DOHH2 (cell line): ENCODE measurements around the gene RPL10.

Experiments
- H3F3A ChIP-seq: fragments of 200-600 bp; sonication (generic), shearing (Covaris generic); 2 replicates; pipeline ENCODE4 v1.6.0; 2016; ENCODE audit warnings: antibody characterized with exemption, mild to moderate bottlenecking; ENCODE audit not compliant: control insufficient read depth, insufficient read depth
- H3K27ac ChIP-seq: fragments of 200-600 bp; sonication (generic); 2 replicates; pipeline ENCODE4 v1.5.1; 2014; ENCODE audit warnings: low read depth, mild to moderate bottlenecking, low read length, moderate library complexity
- H3K27me3 ChIP-seq: fragments of 200-600 bp; sonication (generic); 2 replicates; pipeline ENCODE4 v1.6.1; 2014; ENCODE audit warnings: mild to moderate bottlenecking, low read length, mixed read lengths; ENCODE audit not compliant: control insufficient read depth
- H3K36me3 ChIP-seq: fragments of 200-600 bp; sonication (generic); 2 replicates; pipeline ENCODE4 v1.6.1; 2014; ENCODE audit warnings: mild to moderate bottlenecking, low read length, moderate library complexity, mixed read lengths; ENCODE audit not compliant: control insufficient read depth
- H3K4me1 ChIP-seq: fragments of 200-600 bp; sonication (generic); 2 replicates; pipeline ENCODE4 v1.6.1; 2014; ENCODE audit warnings: mild to moderate bottlenecking, low read length, mixed read lengths; ENCODE audit not compliant: control insufficient read depth
- H3K4me2 ChIP-seq: fragments of 200-600 bp; sonication (generic); 2 replicates; pipeline ENCODE4 v1.6.0; 2014; ENCODE audit warnings: mild to moderate bottlenecking, low read length, moderate library complexity
- H3K4me3 ChIP-seq: fragments of 200-600 bp; sonication (generic); 2 replicates; pipeline ENCODE4 v1.5.1; 2014; ENCODE audit warnings: mild to moderate bottlenecking, low read length, mixed read lengths
- H3K79me2 ChIP-seq: fragments of 200-600 bp; sonication (generic); 2 replicates; pipeline ENCODE4 v1.6.1; 2014; ENCODE audit warnings: mild to moderate bottlenecking, low read length, mixed read lengths; ENCODE audit not compliant: control insufficient read depth
- H3K9me2 ChIP-seq: fragments of 200-600 bp; sonication (generic); replicated peaks from 2 replicates; pipeline ENCODE4 v1.6.1; 2014; ENCODE audit warnings: mild to moderate bottlenecking, low read length, mixed read lengths; ENCODE audit not compliant: control insufficient read depth
- H3K9me3 ChIP-seq: fragments of 200-600 bp; sonication (generic); 2 replicates; pipeline ENCODE4 v1.6.1; 2014; ENCODE audit warnings: antibody characterized with exemption, low read length, mixed read lengths; ENCODE audit not compliant: control insufficient read depth, insufficient read depth
- H4K20me1 ChIP-seq: fragments of 200-600 bp; sonication (generic); 2 replicates; pipeline ENCODE4 v1.6.0; 2014; ENCODE audit warnings: low read depth, mild to moderate bottlenecking, antibody characterized with exemption, low read length, moderate library complexity; ENCODE audit not compliant: control insufficient read depth, insufficient read depth
- CTCF ChIP-seq: fragments of 200-600 bp; sonication (generic); IDR thresholded peaks from one replicate; pipeline ENCODE4 v1.5.1; 2014; ENCODE audit warnings: antibody characterized with exemption, mild to moderate bottlenecking, low read depth, low read length; ENCODE audit not compliant: poor library complexity, severe bottlenecking
- EZH2phosphoT487 ChIP-seq: fragments of 200-600 bp; sonication (generic); IDR thresholded peaks from 2 replicates; pipeline ENCODE4 v1.6.1; 2017; ENCODE audit warnings: borderline replicate concordance, mild to moderate bottlenecking, antibody characterized with exemption, low read length, moderate library complexity, mixed read lengths

The RPL10 gene

GRCh38 chrX:154349979-154350378, 48.2 kb upstream of the RPL10 start:
- no peaks in the 10 kb centered on the region for H4K20me1 ChIP-seq
- H3K27ac ChIP-seq: no peak overlapping the region
- H3K36me3 ChIP-seq: peaks cover 7% of the 10 kb centered on the region; the same call in 1 of the 2 replicates
- H3K4me1 ChIP-seq: peaks cover 8% of the 10 kb centered on the region
- TF ChIP-seq CTCF (no peak), EZH2phosphoT487 (no peak)
- H3K4me3 ChIP-seq: no peak overlapping the region
- H3K4me2 ChIP-seq: no peak overlapping the region
- no peaks in the 10 kb centered on the region for H3K79me2 ChIP-seq
- no peaks in the 10 kb centered on the region for H3K9me2 ChIP-seq
- H3F3A ChIP-seq: no peaks in the 10 kb centered on the region
- H3K9me3 ChIP-seq: no peaks in the 10 kb centered on the region
- H3K27me3 ChIP-seq: no peaks in the 10 kb centered on the region

- H3K36me3 ChIP-seq: peaks cover 7% of the 10 kb centered on the region; the same call in 1 of the 2 replicates
- no peaks in the 10 kb centered on the region for H3F3A ChIP-seq
- H3K79me2 ChIP-seq: no peaks in the 10 kb centered on the region
- no peaks in the 10 kb centered on the region for H3K9me2 ChIP-seq
- H3K4me2 ChIP-seq: no peak overlapping the region
- peaks cover 8% of the 10 kb centered on the region for H3K4me1 ChIP-seq
- H4K20me1 ChIP-seq: no peaks in the 10 kb centered on the region
- H3K27ac ChIP-seq: no peak overlapping the region
- no peaks in the 10 kb centered on the region for H3K27me3 ChIP-seq
- no peaks in the 10 kb centered on the region for H3K9me3 ChIP-seq
- H3K4me3 ChIP-seq: no peak overlapping the region
- TF ChIP-seq CTCF (no peak), EZH2phosphoT487 (no peak)
These were observed 47.6 kb upstream of the RPL10 start for GRCh38 chrX:154350429-154351182.

DNA sequence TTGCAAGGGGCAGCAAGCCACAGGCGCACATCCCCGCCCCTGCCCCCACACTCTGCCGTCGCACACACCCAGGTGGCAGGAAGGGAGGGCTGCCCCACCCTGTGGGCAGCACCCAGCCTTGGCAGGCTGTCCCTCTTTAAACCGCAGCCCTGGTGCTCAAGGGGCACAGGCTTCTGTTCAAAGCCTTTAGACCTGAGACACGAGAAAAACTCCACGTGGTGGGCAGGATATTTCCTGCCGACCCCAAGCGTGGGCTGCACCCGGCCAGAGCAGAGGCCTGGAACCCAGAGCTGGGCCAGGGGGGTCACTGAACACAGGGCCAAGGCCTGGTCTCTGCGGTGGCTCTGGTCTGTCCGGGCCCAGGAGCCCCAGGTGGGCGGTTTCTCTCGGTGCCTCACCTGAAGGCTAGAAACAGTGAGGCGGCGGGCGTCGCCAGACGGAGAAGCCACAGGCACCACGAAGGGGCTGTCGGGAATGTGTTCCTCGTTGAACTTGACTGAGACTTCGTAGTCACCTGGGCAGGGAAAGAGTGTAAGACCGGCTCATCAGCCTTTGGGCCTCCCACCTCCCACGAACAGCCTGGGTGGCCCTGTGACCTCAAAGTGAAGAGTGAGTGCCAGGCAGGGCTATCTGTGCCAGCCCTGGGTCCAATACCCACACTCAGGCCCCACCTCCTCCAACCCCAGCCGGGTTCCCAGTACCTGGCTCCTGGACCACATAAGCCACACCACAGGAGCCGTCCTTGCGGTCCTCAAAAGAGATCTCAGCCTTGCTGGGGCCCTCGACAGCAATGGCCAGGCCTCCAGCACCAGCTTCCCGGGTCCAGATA, 46.8 kb upstream of the RPL10 start:
- no peak for TF ChIP-seq CTCF
- TF ChIP-seq EZH2phosphoT487: no peak
- Histone ChIP-seq H3K79me2 (no peaks in the 10 kb centered on the region), H3K9me2 (no peaks in the 10 kb centered on the region), H3K36me3 (peaks cover 7% of the 10 kb centered on the region; the same call in 1 of the 2 replicates), H3K4me3 (no peak overlapping the region), H3K4me2 (no peak overlapping the region), H4K20me1 (no peaks in the 10 kb centered on the region), H3K27ac (no peak overlapping the region), H3K9me3 (no peaks in the 10 kb centered on the region), H3K4me1 (peaks cover 8% of the 10 kb centered on the region), H3K27me3 (no peaks in the 10 kb centered on the region), H3F3A (no peaks in the 10 kb centered on the region)
